Gastroesophageal sphincter (tissue), 4 donors: ENCODE data around the gene LCNL1. TPM values are rescaled to one million over a fixed set of nuclear protein-coding genes. Genes with fewer than 3 reads are reported as not detected.

ENCODE experiments used
- ATAC-seq: fragments of 150-250 bp; one replicate; pipeline ENCODE4 v1.9.1; 2016; ENCODE audit warnings: mild to moderate bottlenecking, moderate library complexity
- H3K27ac ChIP-seq, 4 donors: fragments of 200-600 bp; sonication (generic) in 3 of 4; 1 replicate in 3 of 4; 2 replicates in 1 of 4; pipeline ENCODE4 v1.5.1; 2016 to 2019
- H3K27me3 ChIP-seq: fragments of 200-600 bp; sonication (generic); one replicate; pipeline ENCODE4 v1.5.1; 2019
- H3K36me3 ChIP-seq, 2 donors: fragments of 200-600 bp; sonication (generic); one replicate each; pipeline ENCODE4 v1.5.1; 2019; ENCODE audit warnings: control low read depth in 1 of 2
- H3K4me1 ChIP-seq, 3 donors: fragments of 200-600 bp; sonication (generic); 1 replicate in 2 of 3; 2 replicates in 1 of 3; pipeline ENCODE4 v1.5.1; 2016 to 2019; ENCODE audit warnings: control low read depth in 2 of 3
- H3K4me3 ChIP-seq, 2 donors: fragments of 200-600 bp; sonication (generic); one replicate each; pipeline ENCODE4 v1.5.1; 2019; ENCODE audit warnings: mild to moderate bottlenecking in 1 of 2, moderate library complexity in 1 of 2
- H3K9me3 ChIP-seq, 3 donors: fragments of 200-600 bp; sonication (generic); one replicate each; pipeline ENCODE4 v1.5.1; 2017 to 2019; ENCODE audit warnings: control low read depth in 2 of 3
- CTCF ChIP-seq, 4 experiments: fragments of 200-600 bp in 2 of 4; fragments of 450-650 bp in 2 of 4; sonication (generic) in 1 of 4; IDR thresholded peaks; one replicate each; pipeline ENCODE4 v1.5.1; 2017 to 2019; ENCODE audit warnings: antibody characterized with exemption in 4 of 4, mild to moderate bottlenecking in 2 of 4, moderate library complexity in 2 of 4
- EP300 ChIP-seq: sonication (generic); formaldehyde crosslinking; IDR thresholded peaks from one replicate; pipeline ENCODE4 v1.6.1; 2017; ENCODE audit warnings: antibody characterized with exemption, mild to moderate bottlenecking
- POLR2A ChIP-seq, 2 donors: fragments of 450-650 bp; IDR thresholded peaks; one replicate each; pipeline ENCODE4 v1.6.1; 2017; ENCODE audit warnings: antibody characterized with exemption in 2 of 2, mild to moderate bottlenecking in 2 of 2, moderate library complexity in 1 of 2
- POLR2AphosphoS5 ChIP-seq: sonication (generic); formaldehyde crosslinking; IDR thresholded peaks from one replicate; pipeline ENCODE4 v1.6.1; 2017; ENCODE audit warnings: antibody characterized with exemption
- WGBS, 2 donors: methylation state at CpG; one replicate each; pipeline ENCODE4 v1.1.5; 2018; ENCODE audit warnings: low coverage in 1 of 2; 5-methylcytosine and 5-hydroxymethylcytosine counted together
- total RNA-seq, 4 donors: library from RNA; depleted of rRNA; stranded (reverse); fragments of >200 nt; gene quantifications; one replicate each; pipeline ENCODE4 v1.1.0, GENCODE V29; 2016

The LCNL1 gene
- total RNA-seq, 4 donors from 2014 or later, result 0.40 TPM; not detected in 2

GRCh38 chr9:137013571-137013940 is 30.8 kb downstream of the LCNL1 start:
- peaks cover 0 to 100% of the 10 kb centered on the region in 2 donors for H3K36me3 ChIP-seq
- no peak for TF ChIP-seq POLR2A (IDR thresholded peaks at IDR 0.05)
- TF ChIP-seq EP300, result no peak
- no peak for TF ChIP-seq CTCF (IDR thresholded peaks at IDR 0.05)
- H3K4me3 ChIP-seq, result no peak overlapping the region
- no CpG with 5 or more reads among the region's 20 CpGs for WGBS, 2 donors
- H3K27ac ChIP-seq, result no peak overlapping the region
- no peak for ATAC-seq
- H3K27me3 ChIP-seq, result no peaks in the 10 kb centered on the region
- H3K9me3 ChIP-seq, result no peaks in the 10 kb centered on the region
- H3K4me1 ChIP-seq, result no peaks in the 10 kb centered on the region

- H3K4me1 ChIP-seq, result no peaks in the 10 kb centered on the region
- no CpG with 5 or more reads among the region's 23 CpGs for WGBS, 2 donors
- H3K27me3 ChIP-seq, result no peaks in the 10 kb centered on the region
- no peaks in the 10 kb centered on the region for H3K9me3 ChIP-seq
- H3K27ac ChIP-seq, result no peak overlapping the region
- H3K4me3 ChIP-seq, result no peak overlapping the region
- H3K36me3 ChIP-seq, result peaks cover 0 to 100% of the 10 kb centered on the region in 2 donors
- TF ChIP-seq POLR2AphosphoS5, result no peak
- no peak for TF ChIP-seq EP300
- no peak for TF ChIP-seq CTCF (IDR thresholded peaks at IDR 0.05)
- TF ChIP-seq POLR2A (IDR thresholded peaks at IDR 0.05), result no peak
- no peak for ATAC-seq
Measured at GRCh38 chr9:137014166-137014565, 31.4 kb downstream of the LCNL1 start.

- no CpG with 5 or more reads among the region's 36 CpGs for WGBS, 2 donors
Measured at GRCh38 chr9:137014776-137015539, 32.2 kb downstream of the LCNL1 start.

GRCh38 chr9:137015540-137015930 is 32.7 kb downstream of the LCNL1 start:
- no peak for TF ChIP-seq POLR2AphosphoS5
- no peak for TF ChIP-seq CTCF (IDR thresholded peaks at IDR 0.05)
- TF ChIP-seq EP300, result no peak
- no peak for TF ChIP-seq POLR2A (IDR thresholded peaks at IDR 0.05)
- no peaks in the 10 kb centered on the region for H3K4me1 ChIP-seq
- H3K4me3 ChIP-seq, result no peak overlapping the region
- H3K36me3 ChIP-seq, result peaks cover 0 to 98% of the 10 kb centered on the region in 2 donors
- no peak for ATAC-seq
- no peaks in the 10 kb centered on the region for H3K27me3 ChIP-seq
- WGBS, 2 donors, result 100% methylated on average over 14 of the region's 25 CpGs; no CpG with 5 or more reads in 1 of the 2 donors
- no peak overlapping the region for H3K27ac ChIP-seq
- no peaks in the 10 kb centered on the region for H3K9me3 ChIP-seq

More at GRCh38 chr9:137014776-137015539, 32.2 kb downstream of the LCNL1 start:
- Histone ChIP-seq H3K27me3 (no peaks in the 10 kb centered on the region), H3K9me3 (no peaks in the 10 kb centered on the region), H3K36me3 (peaks cover 0 to 98% of the 10 kb centered on the region in 2 donors), H3K27ac (no peak overlapping the region), H3K4me1 (no peaks in the 10 kb centered on the region), H3K4me3 (no peak overlapping the region)
- no peak for TF ChIP-seq POLR2AphosphoS5
- no peak for TF ChIP-seq CTCF (IDR thresholded peaks at IDR 0.05)
- TF ChIP-seq POLR2A (IDR thresholded peaks at IDR 0.05), result no peak
- TF ChIP-seq EP300, result no peak
- no peak for ATAC-seq

- H3K4me1 ChIP-seq, result no peaks in the 10 kb centered on the region
- H3K36me3 ChIP-seq, result peaks cover 0 to 98% of the 10 kb centered on the region in 2 donors
- WGBS, 2 donors, result no CpG with 5 or more reads among the region's 21 CpGs
- H3K4me3 ChIP-seq, result no peak overlapping the region
- H3K9me3 ChIP-seq, result no peaks in the 10 kb centered on the region
- ATAC-seq, result no peak
- H3K27me3 ChIP-seq, result no peaks in the 10 kb centered on the region
- no peak for TF ChIP-seq CTCF (IDR thresholded peaks at IDR 0.05)
- no peak for TF ChIP-seq POLR2AphosphoS5
- TF ChIP-seq POLR2A (IDR thresholded peaks at IDR 0.05), result no peak
- TF ChIP-seq EP300, result no peak
- H3K27ac ChIP-seq, result no peak overlapping the region
Measured at GRCh38 chr9:137015976-137016375, 33.2 kb downstream of the LCNL1 start.
